ENCODE measurements around the gene MLLT6. TPM values are rescaled to one million over a fixed set of nuclear protein-coding genes. Genes with fewer than 3 reads are reported as not detected.

MLLT6 gene
- total and polyA plus RNA-seq, 2 of the 13 experiments (the other 11 are each of a cell fraction or from before 2014, with no cell fraction given) = 50.7 to 69.5 TPM

DNA sequence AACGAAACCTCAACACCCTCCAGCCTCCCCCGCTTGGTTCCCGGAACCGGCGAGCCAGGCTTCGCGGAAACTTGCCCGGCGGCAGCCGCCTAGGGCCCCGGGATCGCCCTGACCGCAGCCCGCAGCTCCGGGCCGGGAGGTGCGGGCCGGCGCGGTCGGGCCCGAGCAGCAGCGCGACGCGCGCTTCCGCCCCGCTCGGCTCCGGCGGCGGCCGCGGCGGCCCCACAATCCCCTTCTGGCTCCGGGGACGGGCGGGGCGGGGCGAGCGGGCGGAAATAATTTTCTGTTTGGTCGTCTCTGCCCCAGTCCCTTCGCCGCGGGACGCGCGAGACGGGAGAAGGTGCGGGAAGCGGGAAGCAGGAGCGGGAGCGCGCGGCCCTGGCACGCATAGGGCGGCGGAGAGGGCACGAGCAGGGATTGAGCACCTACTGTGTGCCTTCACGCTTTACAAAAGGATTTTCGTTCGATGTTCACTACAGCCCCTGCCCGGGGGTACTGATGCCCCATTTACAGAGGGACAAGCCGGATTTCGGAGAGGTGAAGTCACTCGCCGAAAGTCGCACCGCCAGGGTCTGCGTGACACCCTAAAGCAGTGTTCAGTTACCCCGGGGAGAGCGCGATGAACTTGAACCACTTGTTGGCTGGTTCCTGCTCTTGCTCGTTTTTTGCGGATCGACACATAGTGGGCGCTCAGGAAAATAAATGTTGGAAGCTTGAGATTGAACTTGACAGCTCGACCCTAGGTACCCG, 2.7 kb upstream of the MLLT6 start (continued):
- TF ChIP-seq ZNF546 (CRISPR knock-in tag; conservative IDR thresholded peaks at IDR 0.05) (no peak; the same call in 1 of the 2 replicates), EEA1 (CRISPR knock-in tag; IDR thresholded peaks at IDR 0.05; ENCODE audit: borderline replicate concordance) (no peak; the same call in 1 of the 2 replicates), ZNF570 (CRISPR knock-in tag; IDR thresholded peaks at IDR 0.05; ENCODE audit: borderline replicate concordance) (0 out of 2 replicates have a peak, but pooled peaks have one; percentile 43), KDM5B (CRISPR knock-in tag; IDR thresholded peaks at IDR 0.05; ENCODE audit: borderline replicate concordance) (peak; percentile 74; the same call in 1 of the 2 replicates), ZNF350 (CRISPR knock-in tag; IDR thresholded peaks at IDR 0.05; ENCODE audit: borderline replicate concordance, low read depth) (no peak), PAX8 (CRISPR knock-in tag; IDR thresholded peaks at IDR 0.05; ENCODE audit: borderline replicate concordance) (no peak), ZNF619 (CRISPR knock-in tag; IDR thresholded peaks at IDR 0.05) (no peak; the same call in 1 of the 2 replicates), ZNF766 (CRISPR knock-in tag; IDR thresholded peaks at IDR 0.05; ENCODE audit: borderline replicate concordance) (peak; percentile 85), CBX5 (CRISPR knock-in tag; IDR thresholded peaks at IDR 0.05; ENCODE audit: borderline replicate concordance) (peak; percentile 62; the same call in 1 of the 2 replicates), ZNF790 (CRISPR knock-in tag; IDR thresholded peaks at IDR 0.05; ENCODE audit: borderline replicate concordance) (peak; percentile 61; the same call in 1 of the 2 replicates), ADNP (CRISPR knock-in tag; IDR thresholded peaks at IDR 0.05) (no peak; the same call in 1 of the 2 replicates), WIZ (CRISPR knock-in tag; IDR thresholded peaks at IDR 0.05) (no peak), BRCA1 (CRISPR knock-in tag; IDR thresholded peaks at IDR 0.05) (0 out of 2 replicates have a peak, but pooled peaks have one; percentile 5), MTF1 (CRISPR knock-in tag; IDR thresholded peaks at IDR 0.05) (no peak; the same call in 1 of the 2 replicates), ATRX (CRISPR knock-in tag; IDR thresholded peaks at IDR 0.05; ENCODE audit: borderline replicate concordance) (no peak), FLYWCH1 (CRISPR knock-in tag; IDR thresholded peaks at IDR 0.05) (no peak; the same call in 1 of the 2 replicates), ZNF615 (CRISPR knock-in tag; IDR thresholded peaks at IDR 0.05; ENCODE audit: borderline replicate concordance) (0 out of 2 replicates have a peak, but pooled peaks have one; percentile 61), ZNF263 (CRISPR knock-in tag; IDR thresholded peaks at IDR 0.05) (peak; percentile 70)
- TF ChIP-seq, protein P1, sequence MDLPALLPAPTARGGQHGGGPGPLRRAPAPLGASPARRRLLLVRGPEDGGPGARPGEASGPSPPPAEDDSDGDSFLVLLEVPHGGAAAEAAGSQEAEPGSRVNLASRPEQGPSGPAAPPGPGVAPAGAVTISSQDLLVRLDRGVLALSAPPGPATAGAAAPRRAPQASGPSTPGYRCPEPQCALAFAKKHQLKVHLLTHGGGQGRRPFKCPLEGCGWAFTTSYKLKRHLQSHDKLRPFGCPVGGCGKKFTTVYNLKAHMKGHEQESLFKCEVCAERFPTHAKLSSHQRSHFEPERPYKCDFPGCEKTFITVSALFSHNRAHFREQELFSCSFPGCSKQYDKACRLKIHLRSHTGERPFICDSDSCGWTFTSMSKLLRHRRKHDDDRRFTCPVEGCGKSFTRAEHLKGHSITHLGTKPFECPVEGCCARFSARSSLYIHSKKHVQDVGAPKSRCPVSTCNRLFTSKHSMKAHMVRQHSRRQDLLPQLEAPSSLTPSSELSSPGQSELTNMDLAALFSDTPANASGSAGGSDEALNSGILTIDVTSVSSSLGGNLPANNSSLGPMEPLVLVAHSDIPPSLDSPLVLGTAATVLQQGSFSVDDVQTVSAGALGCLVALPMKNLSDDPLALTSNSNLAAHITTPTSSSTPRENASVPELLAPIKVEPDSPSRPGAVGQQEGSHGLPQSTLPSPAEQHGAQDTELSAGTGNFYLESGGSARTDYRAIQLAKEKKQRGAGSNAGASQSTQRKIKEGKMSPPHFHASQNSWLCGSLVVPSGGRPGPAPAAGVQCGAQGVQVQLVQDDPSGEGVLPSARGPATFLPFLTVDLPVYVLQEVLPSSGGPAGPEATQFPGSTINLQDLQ (CRISPR knock-in tag; IDR thresholded peaks at IDR 0.05) = peak; percentile 23; the same call in 1 of the 2 replicates
- TF ChIP-seq, protein P2, sequence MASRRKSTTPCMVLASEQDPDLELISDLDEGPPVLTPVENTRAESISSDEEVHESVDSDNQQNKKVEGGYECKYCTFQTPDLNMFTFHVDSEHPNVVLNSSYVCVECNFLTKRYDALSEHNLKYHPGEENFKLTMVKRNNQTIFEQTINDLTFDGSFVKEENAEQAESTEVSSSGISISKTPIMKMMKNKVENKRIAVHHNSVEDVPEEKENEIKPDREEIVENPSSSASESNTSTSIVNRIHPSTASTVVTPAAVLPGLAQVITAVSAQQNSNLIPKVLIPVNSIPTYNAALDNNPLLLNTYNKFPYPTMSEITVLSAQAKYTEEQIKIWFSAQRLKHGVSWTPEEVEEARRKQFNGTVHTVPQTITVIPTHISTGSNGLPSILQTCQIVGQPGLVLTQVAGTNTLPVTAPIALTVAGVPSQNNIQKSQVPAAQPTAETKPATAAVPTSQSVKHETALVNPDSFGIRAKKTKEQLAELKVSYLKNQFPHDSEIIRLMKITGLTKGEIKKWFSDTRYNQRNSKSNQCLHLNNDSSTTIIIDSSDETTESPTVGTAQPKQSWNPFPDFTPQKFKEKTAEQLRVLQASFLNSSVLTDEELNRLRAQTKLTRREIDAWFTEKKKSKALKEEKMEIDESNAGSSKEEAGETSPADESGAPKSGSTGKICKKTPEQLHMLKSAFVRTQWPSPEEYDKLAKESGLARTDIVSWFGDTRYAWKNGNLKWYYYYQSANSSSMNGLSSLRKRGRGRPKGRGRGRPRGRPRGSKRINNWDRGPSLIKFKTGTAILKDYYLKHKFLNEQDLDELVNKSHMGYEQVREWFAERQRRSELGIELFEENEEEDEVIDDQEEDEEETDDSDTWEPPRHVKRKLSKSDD (CRISPR knock-in tag; IDR thresholded peaks at IDR 0.05; ENCODE audit: low read depth) = peak; percentile 51; the same call in 1 of the 2 replicates
- TF ChIP-seq, protein P3, sequence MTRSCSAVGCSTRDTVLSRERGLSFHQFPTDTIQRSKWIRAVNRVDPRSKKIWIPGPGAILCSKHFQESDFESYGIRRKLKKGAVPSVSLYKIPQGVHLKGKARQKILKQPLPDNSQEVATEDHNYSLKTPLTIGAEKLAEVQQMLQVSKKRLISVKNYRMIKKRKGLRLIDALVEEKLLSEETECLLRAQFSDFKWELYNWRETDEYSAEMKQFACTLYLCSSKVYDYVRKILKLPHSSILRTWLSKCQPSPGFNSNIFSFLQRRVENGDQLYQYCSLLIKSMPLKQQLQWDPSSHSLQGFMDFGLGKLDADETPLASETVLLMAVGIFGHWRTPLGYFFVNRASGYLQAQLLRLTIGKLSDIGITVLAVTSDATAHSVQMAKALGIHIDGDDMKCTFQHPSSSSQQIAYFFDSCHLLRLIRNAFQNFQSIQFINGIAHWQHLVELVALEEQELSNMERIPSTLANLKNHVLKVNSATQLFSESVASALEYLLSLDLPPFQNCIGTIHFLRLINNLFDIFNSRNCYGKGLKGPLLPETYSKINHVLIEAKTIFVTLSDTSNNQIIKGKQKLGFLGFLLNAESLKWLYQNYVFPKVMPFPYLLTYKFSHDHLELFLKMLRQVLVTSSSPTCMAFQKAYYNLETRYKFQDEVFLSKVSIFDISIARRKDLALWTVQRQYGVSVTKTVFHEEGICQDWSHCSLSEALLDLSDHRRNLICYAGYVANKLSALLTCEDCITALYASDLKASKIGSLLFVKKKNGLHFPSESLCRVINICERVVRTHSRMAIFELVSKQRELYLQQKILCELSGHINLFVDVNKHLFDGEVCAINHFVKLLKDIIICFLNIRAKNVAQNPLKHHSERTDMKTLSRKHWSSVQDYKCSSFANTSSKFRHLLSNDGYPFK (CRISPR knock-in tag; IDR thresholded peaks at IDR 0.05; ENCODE audit: borderline replicate concordance) = no peak

All from HepG2 (cell line).